ENCODE results near the gene ZZZ3. TPM values are rescaled to one million over a fixed set of nuclear protein-coding genes. Genes with fewer than 3 reads are reported as not detected.
"Not testable (repeated sequence)": the region's sequence is repeated elsewhere in the genome, so short reads cannot be mapped to it uniquely, and the experiment has no call there.

ZZZ3 gene
- total RNA-seq, 1 experiment from 2014 or later = 64.0 TPM

GRCh38 chr1:77671836-77672235 is 10.6 kb downstream of the ZZZ3 start:
- DNase-seq (ENCODE audit: low read depth) = peak; percentile 60

- no peak for DNase-seq (ENCODE audit: low read depth)
These were observed 12.1 kb downstream of the ZZZ3 start for GRCh38 chr1:77670330-77670729.

DNA sequence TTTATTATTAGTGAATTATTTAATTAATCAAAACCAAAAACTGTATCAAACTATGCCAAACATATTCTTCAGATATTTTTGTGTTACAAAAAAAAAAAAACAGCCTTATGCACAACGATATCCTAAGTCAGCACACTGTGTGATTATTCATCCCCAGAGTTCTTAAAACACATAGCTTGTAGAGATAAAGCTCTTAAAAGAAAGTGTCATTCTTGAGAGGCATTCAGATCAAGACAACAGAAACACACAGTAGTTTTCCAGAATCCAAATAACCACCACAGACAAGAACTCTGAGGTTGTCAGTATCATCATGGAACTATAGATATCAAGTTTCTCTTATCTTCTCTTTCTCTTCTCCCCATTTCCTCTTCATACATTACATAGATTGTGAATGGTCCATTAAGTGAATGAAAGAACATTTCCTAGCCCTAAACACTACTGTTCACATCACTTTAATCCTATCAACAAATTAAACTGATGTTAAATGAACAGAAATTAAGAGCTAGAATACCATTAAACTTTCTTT is 13.5 kb downstream of the ZZZ3 start:
- no peak for DNase-seq (ENCODE audit: low read depth)

- DNase-seq (ENCODE audit: low read depth) = no peak
These were observed 17.4 kb downstream of the ZZZ3 start for GRCh38 chr1:77664939-77665516.

- no peak for DNase-seq (ENCODE audit: low read depth)
These were observed 20.8 kb downstream of the ZZZ3 start for GRCh38 chr1:77661696-77662095.

- DNase-seq (ENCODE audit: low read depth) = no peak
These were observed 22.4 kb downstream of the ZZZ3 start for GRCh38 chr1:77659879-77660593.

GRCh38 chr1:77658271-77658670 is 24.2 kb downstream of the ZZZ3 start:
- no peak for DNase-seq (ENCODE audit: low read depth)

- no peak for DNase-seq (ENCODE audit: low read depth)
These were observed 27.0 kb downstream of the ZZZ3 start for GRCh38 chr1:77655431-77655974.

- no peak for DNase-seq (ENCODE audit: low read depth)
These were observed 29.4 kb downstream of the ZZZ3 start for GRCh38 chr1:77652970-77653516.

GRCh38 chr1:77652268-77652667 is 30.2 kb downstream of the ZZZ3 start:
- peak; percentile 32 for DNase-seq (ENCODE audit: low read depth)

- no peak for DNase-seq (ENCODE audit: low read depth)
These were observed 33.3 kb downstream of the ZZZ3 start for GRCh38 chr1:77649127-77649526.

GRCh38 chr1:77646224-77646623 is 36.2 kb downstream of the ZZZ3 start:
- not testable (repeated sequence) for DNase-seq (ENCODE audit: low read depth)

- DNase-seq (ENCODE audit: low read depth) = peak; percentile 39
These were observed 39.0 kb downstream of the ZZZ3 start for GRCh38 chr1:77643456-77643855.

DNA sequence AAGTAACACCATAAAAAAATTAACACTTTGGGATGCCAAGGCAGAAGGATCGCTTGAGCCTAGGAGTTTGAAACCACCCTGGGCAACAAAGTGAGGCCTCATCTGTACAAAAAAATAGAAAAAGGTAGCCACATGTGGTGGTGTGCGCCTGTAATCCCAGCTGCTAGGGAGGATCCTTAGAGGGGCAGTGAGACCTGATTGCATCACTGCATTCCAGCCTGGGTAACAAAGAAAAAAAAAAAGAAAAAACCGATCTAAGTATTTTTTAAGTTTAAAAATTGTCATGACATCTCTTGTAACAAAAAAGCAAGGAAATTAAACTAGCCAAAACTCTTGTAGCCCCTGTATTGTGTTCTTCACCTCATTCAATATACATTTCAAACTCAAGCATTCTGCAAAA is 39.5 kb downstream of the ZZZ3 start:
- DNase-seq (ENCODE audit: low read depth) = no peak

GRCh38 chr1:77642196-77642595 is 40.3 kb downstream of the ZZZ3 start:
- no peak for DNase-seq (ENCODE audit: low read depth)

DNA sequence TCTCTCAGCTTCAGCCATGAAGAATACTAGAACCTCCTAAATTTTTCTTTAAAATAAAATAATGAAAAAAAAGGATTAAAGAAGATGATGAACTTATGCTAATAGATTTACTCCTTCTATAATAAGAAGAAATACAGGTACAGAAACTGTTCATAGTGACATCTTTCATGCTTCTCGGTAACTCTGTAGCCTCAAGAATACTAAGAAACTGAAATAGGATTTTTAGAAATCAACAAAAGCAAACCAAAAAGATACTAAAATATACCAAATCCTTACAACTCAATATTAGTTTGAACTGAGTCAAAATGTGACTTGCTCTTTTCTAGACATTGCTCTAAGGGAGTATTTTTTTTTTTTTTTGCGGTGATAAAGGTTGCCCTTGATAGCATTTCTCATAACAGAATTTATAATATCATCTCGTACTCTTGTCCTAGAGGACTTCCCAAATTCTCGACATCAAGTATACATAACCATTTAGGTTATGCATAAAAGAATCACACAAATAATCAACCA is 42.8 kb downstream of the ZZZ3 start:
- DNase-seq (ENCODE audit: low read depth) = no peak

- DNase-seq (ENCODE audit: low read depth) = peak; percentile 57
These were observed 43.4 kb downstream of the ZZZ3 start for GRCh38 chr1:77639056-77639455.

- no peak for DNase-seq (ENCODE audit: low read depth)
These were observed 45.6 kb downstream of the ZZZ3 start for GRCh38 chr1:77636864-77637263.
